ENCODE results near the gene PCDHGA1.

- TF ChIP-seq POLR2A (IDR thresholded peaks at IDR 0.05) (no peak), CTCF (IDR thresholded peaks at IDR 0.05) (peak; percentile 10 to 32 (median 15))
Observed at GRCh38 chr5:141412854-141413539, 82.7 kb downstream of the PCDHGA1 start, which contains the start of gene PCDHGA10.

Measured in tibial nerve (tissue), 3 donors.